K562 (cell line): ENCODE data around the gene NOP16. TPM values are rescaled to one million over a fixed set of nuclear protein-coding genes. Genes with fewer than 3 reads are reported as not detected.
A peak's percentile ranks its signal among the peaks of the same experiment; 100 is the strongest.

Experiments
- BCL6 ChIP-seq: fragments of 250-450 bp; sonication (Bioruptor Pico); IDR thresholded peaks from 2 replicates; pipeline ENCODE4 v1.4.0; 2020
- EGR1 ChIP-seq: fragments of 450-650 bp; conservative IDR thresholded peaks from 2 replicates; pipeline ENCODE4 v1.6.1; 2017; ENCODE audit warnings: mild to moderate bottlenecking
- GTF3C2 ChIP-seq: IDR thresholded peaks from 3 replicates; pipeline ENCODE4 v1.6.1; 2011; ENCODE audit warnings: borderline replicate concordance, mild to moderate bottlenecking, moderate library complexity; ENCODE audit not compliant: insufficient read length; ENCODE audit errors: extremely low read depth
- HMG20B ChIP-seq: fragments of 250-450 bp; sonication (Bioruptor Pico); IDR thresholded peaks from 2 replicates; pipeline ENCODE4 v1.5.0; 2021; ENCODE audit warnings: mild to moderate bottlenecking
- KDM4B ChIP-seq, 2 experiments: fragments of 450-650 bp in 1 of 2; sonication (generic) in 1 of 2; IDR thresholded peaks; 2 replicates each; pipeline ENCODE4 v1.6.1; 2016 to 2017; ENCODE audit warnings: borderline replicate concordance in 2 of 2, antibody characterized with exemption in 1 of 2, low read depth in 1 of 2, mild to moderate bottlenecking in 1 of 2
- MEF2D ChIP-seq: conservative IDR thresholded peaks from 2 replicates; pipeline ENCODE4 v1.6.1; 2016; ENCODE audit warnings: low read depth, missing genetic modification characterization, missing compliant biosample characterization
- PHF20 ChIP-seq: fragments of 450-650 bp; IDR thresholded peaks from 2 replicates; pipeline ENCODE4 v1.6.1; 2018; ENCODE audit not compliant: partially characterized antibody
- PTRF ChIP-seq: fragments of 450-650 bp; IDR thresholded peaks from 2 replicates; pipeline ENCODE4 v1.6.1; 2016; ENCODE audit warnings: mild to moderate bottlenecking, missing genetic modification characterization, missing compliant biosample characterization
- RREB1 ChIP-seq: fragments of 250-450 bp; sonication (Bioruptor Pico); IDR thresholded peaks from 2 replicates; pipeline ENCODE4 v1.4.0; 2020
- SNRNP70 ChIP-seq: fragments of 200-400 bp; formaldehyde crosslinking; optimal IDR thresholded peaks from 2 replicates; pipeline ENCODE3; 2017; ENCODE audit warnings: low read depth, low read length
- SP1 ChIP-seq: sonication (generic); formaldehyde crosslinking; IDR thresholded peaks from 2 replicates; pipeline ENCODE4 v1.8.1; 2022; ENCODE audit warnings: mild to moderate bottlenecking, missing genetic modification reagents
- ZC3H11A ChIP-seq: IDR thresholded peaks from 2 replicates; pipeline ENCODE4 v1.6.1; 2012; ENCODE audit warnings: low read depth, low read length, improper control_type of control experiment
- ZFP91 ChIP-seq: sonication (generic); formaldehyde crosslinking; IDR thresholded peaks from 2 replicates; pipeline ENCODE4 v1.8.0; 2022; ENCODE audit warnings: mild to moderate bottlenecking, missing genetic modification reagents
- ZNF449 ChIP-seq: fragments of 250-450 bp; sonication (Bioruptor Pico); IDR thresholded peaks from 2 replicates; pipeline ENCODE4 v1.8.0; 2022; ENCODE audit warnings: moderate library complexity, mild to moderate bottlenecking, inconsistent platforms
- ZNF707 ChIP-seq: fragments of 250-450 bp; sonication (Bioruptor Pico); conservative IDR thresholded peaks from 2 replicates; pipeline ENCODE4 v1.8.0; 2022; ENCODE audit warnings: inconsistent platforms, mild to moderate bottlenecking, moderate library complexity
- ZNF79 ChIP-seq: fragments of 250-450 bp; sonication (Bioruptor Pico); IDR thresholded peaks from 2 replicates; pipeline ENCODE4 v1.4.0; 2020; ENCODE audit warnings: low read depth, mild to moderate bottlenecking, moderate library complexity
- polyA plus RNA-seq, 8 experiments: library from polyadenylated mRNA; depleted of rRNA in 4 of 8; stranded (reverse) in 5 of 8; unstranded in 3 of 8; fragments of >200 nt; fragmentation: Nextera tagmentation in 2 of 8; fragmentation: Illumina TruSeq in 1 of 8; extraction: Ambion mirVana in 2 of 8; extraction: Trizol in 1 of 8; gene quantifications; 2 replicates each; pipeline versions ENCODE4 v1.2.1 to v1.2.3, GENCODE V29; 2011 to 2014; ENCODE audit warnings: inconsistent platforms in 1 of 8, missing spikeins in 1 of 8
- total RNA-seq, 7 experiments: library from RNA; depleted of rRNA in 6 of 7; stranded (reverse); fragments of >200 nt in 6 of 7; fragmentation: Illumina TruSeq in 2 of 7; extraction: Trizol in 2 of 7; gene quantifications; 2 replicates each; pipeline versions ENCODE4 v1.2.1 to v1.2.3, GENCODE V29; 2011 to 2021; ENCODE audit warnings: low replicate concordance in 1 of 7

NOP16 gene
- total and polyA plus RNA-seq, 9 of the 15 experiments (the other 6 are each of a cell fraction or from before 2014, with no cell fraction given): 92.5 to 342 (median 148) TPM

- no peak for TF ChIP-seq ZFP91 (CRISPR knock-in tag)
- TF ChIP-seq SP1 (CRISPR knock-in tag): peak; percentile 98
- TF ChIP-seq BCL6 (CRISPR knock-in tag): no peak
- peak; percentile 70 for TF ChIP-seq EGR1
- TF ChIP-seq MEF2D (tag): peak; percentile 70; the same call in 1 of the 2 replicates
- no peak for TF ChIP-seq ZNF707
- TF ChIP-seq HMG20B: no peak
- no peak for TF ChIP-seq GTF3C2
- TF ChIP-seq RREB1 (CRISPR knock-in tag): no peak
- TF ChIP-seq SNRNP70: no peak
- peak in 1 of 2 experiments; percentile 83; a peak in 1 of 4 replicates for TF ChIP-seq KDM4B (IDR thresholded peaks at IDR 0.05; ENCODE audit: borderline replicate concordance in 2 of 2, low read depth in 1 of 2)
- no peak for TF ChIP-seq PTRF
- no peak for TF ChIP-seq ZNF79 (CRISPR knock-in tag)
- TF ChIP-seq ZC3H11A: peak; percentile 77; the same call in 1 of the 2 replicates
- TF ChIP-seq ZNF449: no peak
- TF ChIP-seq PHF20: peak; percentile 99
Observed at GRCh38 chr5:176388444-176389134, at the start of gene NOP16, which contains the start of gene HIGD2A (continued).
